Measurements from ENCODE around the gene ATP6V0A4.

Gene ATP6V0A4

DNA sequence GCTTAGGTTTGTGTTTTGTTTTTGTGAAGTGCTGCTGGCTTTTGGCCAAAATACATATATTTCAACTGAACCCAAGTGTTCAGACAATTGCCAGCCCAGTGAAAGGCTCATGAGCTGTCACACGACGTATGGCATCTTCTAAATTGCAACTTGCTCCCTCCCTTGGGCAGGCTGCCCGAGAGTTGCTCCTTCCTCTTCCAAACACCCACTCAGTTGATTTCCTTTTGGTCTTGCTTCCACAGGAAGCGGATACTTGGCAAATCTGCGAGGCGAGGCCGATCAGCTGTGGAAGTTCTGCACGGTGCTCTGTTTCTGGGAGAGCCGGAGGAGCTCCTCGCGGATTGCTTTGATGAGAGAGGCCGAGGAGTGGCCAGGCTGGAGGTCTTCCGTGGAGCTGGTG is 39.6 kb upstream of the ATP6V0A4 start:
- TF ChIP-seq ARNTL (CRISPR knock-in tag; IDR thresholded peaks at IDR 0.05; ENCODE audit: borderline replicate concordance, low read depth) (no peak), ZFP30 (CRISPR knock-in tag; IDR thresholded peaks at IDR 0.05) (no peak), ZC3H10 (CRISPR knock-in tag; IDR thresholded peaks at IDR 0.05) (no peak)
- no peak for ATAC-seq

DNA sequence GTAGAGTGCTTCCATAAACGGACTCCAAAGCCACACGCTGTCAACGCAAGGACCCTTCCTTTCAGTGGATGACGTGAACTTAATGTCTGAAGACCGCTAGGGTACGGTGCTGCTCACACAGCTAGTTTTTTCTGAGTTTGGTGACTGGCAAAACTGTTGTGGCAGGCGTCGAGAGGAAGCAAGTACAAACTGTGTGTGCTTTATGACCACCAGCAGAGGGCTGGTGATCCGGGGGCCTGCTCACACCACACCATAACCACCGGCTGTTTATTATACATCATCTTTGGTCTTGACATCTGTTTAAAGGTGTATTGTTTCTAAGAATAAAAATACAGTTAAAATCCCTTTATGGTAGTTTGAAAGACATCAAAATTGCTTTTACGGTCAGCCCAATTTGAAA is 37.1 kb upstream of the ATP6V0A4 start:
- ATAC-seq: no peak
- TF ChIP-seq BACH2 (CRISPR knock-in tag; IDR thresholded peaks at IDR 0.05; ENCODE audit: borderline replicate concordance) (no peak), TOX (CRISPR knock-in tag; IDR thresholded peaks at IDR 0.05; ENCODE audit: borderline replicate concordance) (no peak), RARB (CRISPR knock-in tag; IDR thresholded peaks at IDR 0.05) (no peak), POU6F1 (CRISPR knock-in tag; IDR thresholded peaks at IDR 0.05; ENCODE audit: borderline replicate concordance, low read depth) (no peak), GLIS3 (CRISPR knock-in tag; IDR thresholded peaks at IDR 0.05) (no peak), SNAI2 (CRISPR knock-in tag; IDR thresholded peaks at IDR 0.05) (no peak), ARNTL (CRISPR knock-in tag; IDR thresholded peaks at IDR 0.05; ENCODE audit: borderline replicate concordance, low read depth) (no peak)
- TF ChIP-seq, protein P1, sequence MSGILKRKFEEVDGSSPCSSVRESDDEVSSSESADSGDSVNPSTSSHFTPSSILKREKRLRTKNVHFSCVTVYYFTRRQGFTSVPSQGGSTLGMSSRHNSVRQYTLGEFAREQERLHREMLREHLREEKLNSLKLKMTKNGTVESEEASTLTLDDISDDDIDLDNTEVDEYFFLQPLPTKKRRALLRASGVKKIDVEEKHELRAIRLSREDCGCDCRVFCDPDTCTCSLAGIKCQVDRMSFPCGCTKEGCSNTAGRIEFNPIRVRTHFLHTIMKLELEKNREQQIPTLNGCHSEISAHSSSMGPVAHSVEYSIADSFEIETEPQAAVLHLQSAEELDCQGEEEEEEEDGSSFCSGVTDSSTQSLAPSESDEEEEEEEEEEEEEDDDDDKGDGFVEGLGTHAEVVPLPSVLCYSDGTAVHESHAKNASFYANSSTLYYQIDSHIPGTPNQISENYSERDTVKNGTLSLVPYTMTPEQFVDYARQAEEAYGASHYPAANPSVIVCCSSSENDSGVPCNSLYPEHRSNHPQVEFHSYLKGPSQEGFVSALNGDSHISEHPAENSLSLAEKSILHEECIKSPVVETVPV (CRISPR knock-in tag; IDR thresholded peaks at IDR 0.05): no peak
- TF ChIP-seq, protein P2, sequence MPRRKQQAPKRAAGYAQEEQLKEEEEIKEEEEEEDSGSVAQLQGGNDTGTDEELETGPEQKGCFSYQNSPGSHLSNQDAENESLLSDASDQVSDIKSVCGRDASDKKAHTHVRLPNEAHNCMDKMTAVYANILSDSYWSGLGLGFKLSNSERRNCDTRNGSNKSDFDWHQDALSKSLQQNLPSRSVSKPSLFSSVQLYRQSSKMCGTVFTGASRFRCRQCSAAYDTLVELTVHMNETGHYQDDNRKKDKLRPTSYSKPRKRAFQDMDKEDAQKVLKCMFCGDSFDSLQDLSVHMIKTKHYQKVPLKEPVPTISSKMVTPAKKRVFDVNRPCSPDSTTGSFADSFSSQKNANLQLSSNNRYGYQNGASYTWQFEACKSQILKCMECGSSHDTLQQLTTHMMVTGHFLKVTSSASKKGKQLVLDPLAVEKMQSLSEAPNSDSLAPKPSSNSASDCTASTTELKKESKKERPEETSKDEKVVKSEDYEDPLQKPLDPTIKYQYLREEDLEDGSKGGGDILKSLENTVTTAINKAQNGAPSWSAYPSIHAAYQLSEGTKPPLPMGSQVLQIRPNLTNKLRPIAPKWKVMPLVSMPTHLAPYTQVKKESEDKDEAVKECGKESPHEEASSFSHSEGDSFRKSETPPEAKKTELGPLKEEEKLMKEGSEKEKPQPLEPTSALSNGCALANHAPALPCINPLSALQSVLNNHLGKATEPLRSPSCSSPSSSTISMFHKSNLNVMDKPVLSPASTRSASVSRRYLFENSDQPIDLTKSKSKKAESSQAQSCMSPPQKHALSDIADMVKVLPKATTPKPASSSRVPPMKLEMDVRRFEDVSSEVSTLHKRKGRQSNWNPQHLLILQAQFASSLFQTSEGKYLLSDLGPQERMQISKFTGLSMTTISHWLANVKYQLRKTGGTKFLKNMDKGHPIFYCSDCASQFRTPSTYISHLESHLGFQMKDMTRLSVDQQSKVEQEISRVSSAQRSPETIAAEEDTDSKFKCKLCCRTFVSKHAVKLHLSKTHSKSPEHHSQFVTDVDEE (CRISPR knock-in tag; IDR thresholded peaks at IDR 0.05): no peak
- TF ChIP-seq, protein P3, sequence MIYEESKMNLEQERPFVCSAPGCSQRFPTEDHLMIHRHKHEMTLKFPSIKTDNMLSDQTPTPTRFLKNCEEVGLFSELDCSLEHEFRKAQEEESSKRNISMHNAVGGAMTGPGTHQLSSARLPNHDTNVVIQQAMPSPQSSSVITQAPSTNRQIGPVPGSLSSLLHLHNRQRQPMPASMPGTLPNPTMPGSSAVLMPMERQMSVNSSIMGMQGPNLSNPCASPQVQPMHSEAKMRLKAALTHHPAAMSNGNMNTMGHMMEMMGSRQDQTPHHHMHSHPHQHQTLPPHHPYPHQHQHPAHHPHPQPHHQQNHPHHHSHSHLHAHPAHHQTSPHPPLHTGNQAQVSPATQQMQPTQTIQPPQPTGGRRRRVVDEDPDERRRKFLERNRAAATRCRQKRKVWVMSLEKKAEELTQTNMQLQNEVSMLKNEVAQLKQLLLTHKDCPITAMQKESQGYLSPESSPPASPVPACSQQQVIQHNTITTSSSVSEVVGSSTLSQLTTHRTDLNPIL (CRISPR knock-in tag; IDR thresholded peaks at IDR 0.05; ENCODE audit: low read depth): no peak

GRCh38 chr7:138834583-138834982 is 36.6 kb upstream of the ATP6V0A4 start:
- TF ChIP-seq, protein P1 (CRISPR knock-in tag; IDR thresholded peaks at IDR 0.05): no peak
- TF ChIP-seq ZFP3 (CRISPR knock-in tag; IDR thresholded peaks at IDR 0.05) (no peak), ZFP30 (CRISPR knock-in tag; IDR thresholded peaks at IDR 0.05) (no peak), SNAI2 (CRISPR knock-in tag; IDR thresholded peaks at IDR 0.05) (no peak), ESRRG (CRISPR knock-in tag; IDR thresholded peaks at IDR 0.05) (no peak), ISL1 (CRISPR knock-in tag; IDR thresholded peaks at IDR 0.05) (no peak), OSR1 (CRISPR knock-in tag; IDR thresholded peaks at IDR 0.05) (no peak), PATZ1 (CRISPR knock-in tag; IDR thresholded peaks at IDR 0.05; ENCODE audit: borderline replicate concordance) (no peak), ZNF8 (CRISPR knock-in tag; IDR thresholded peaks at IDR 0.05) (no peak), ZNF565 (CRISPR knock-in tag; conservative IDR thresholded peaks at IDR 0.05; ENCODE audit: low read depth) (no peak), ZC3H10 (CRISPR knock-in tag; IDR thresholded peaks at IDR 0.05) (no peak), BACH2 (CRISPR knock-in tag; IDR thresholded peaks at IDR 0.05; ENCODE audit: borderline replicate concordance) (no peak), ARNTL (CRISPR knock-in tag; IDR thresholded peaks at IDR 0.05; ENCODE audit: borderline replicate concordance, low read depth) (no peak), TOX (CRISPR knock-in tag; IDR thresholded peaks at IDR 0.05; ENCODE audit: borderline replicate concordance) (no peak), RARB (CRISPR knock-in tag; IDR thresholded peaks at IDR 0.05) (no peak), ZNF70 (CRISPR knock-in tag; IDR thresholded peaks at IDR 0.05) (no peak), PPARA (CRISPR knock-in tag; IDR thresholded peaks at IDR 0.05; ENCODE audit: borderline replicate concordance) (no peak), POU6F1 (CRISPR knock-in tag; IDR thresholded peaks at IDR 0.05; ENCODE audit: borderline replicate concordance, low read depth) (no peak), GLIS3 (CRISPR knock-in tag; IDR thresholded peaks at IDR 0.05) (no peak)
- TF ChIP-seq, protein P2 (CRISPR knock-in tag; IDR thresholded peaks at IDR 0.05): no peak
- no peak for ATAC-seq

Measured in SK-N-SH treated with all-trans-retinoic acid at 6 μM for 48 hours (cell line).